Measurements from ENCODE around the gene ADAM17. TPM values are rescaled to one million over a fixed set of nuclear protein-coding genes. Genes with fewer than 3 reads are reported as not detected.

Gene ADAM17
- polyA plus RNA-seq, 1 of the 3 experiments (the other 2 are of a cell fraction): 17.1 TPM

DNA sequence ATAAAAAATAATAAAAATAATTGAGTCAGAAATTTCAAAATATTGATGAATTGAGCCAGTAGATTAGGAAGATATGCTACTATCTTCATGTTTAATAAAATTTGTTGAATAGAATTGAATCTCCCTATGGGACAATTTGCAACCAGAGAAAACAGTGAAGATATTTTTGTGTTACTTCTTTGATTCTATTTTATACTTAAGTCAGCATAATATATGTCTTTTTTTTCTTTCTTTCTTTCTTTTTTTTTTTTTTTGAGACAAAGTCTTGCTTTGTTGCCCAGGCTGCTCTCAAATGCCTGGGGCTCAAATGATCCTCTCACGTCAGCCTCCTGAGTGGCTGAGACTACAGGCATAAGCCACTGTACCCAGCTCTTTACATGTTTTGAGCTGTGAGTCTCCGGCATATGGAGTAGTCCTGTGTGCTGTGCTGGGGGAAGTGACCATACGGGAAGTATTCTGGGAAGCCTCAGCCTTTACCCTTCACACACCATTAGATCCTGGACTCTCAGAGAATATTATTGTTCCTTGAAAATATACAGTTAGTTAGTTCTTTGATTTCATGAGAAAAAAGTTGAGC, 95.1 kb downstream of the ADAM17 start:
- H3F3A ChIP-seq (replicated peaks; ENCODE audit: insufficient read depth): peaks cover 4% of the 10 kb centered on the region
- H3K4me1 ChIP-seq (ENCODE audit: control insufficient read depth in 1 of 2, insufficient read depth in 2 of 2, low read depth in 1 of 2, low read length in 1 of 2): no peaks in the 10 kb centered on the region; a peak in 1 of 4 replicates
- no peak overlapping the region for H3K27ac ChIP-seq (ENCODE audit: low read depth in 2 of 2, low read length in 1 of 2)
- no peaks in the 10 kb centered on the region for H3K27me3 ChIP-seq (ENCODE audit: insufficient read depth)
- DNase-seq: no peak
- H3K36me3 ChIP-seq (replicated peaks in 1 of 2; ENCODE audit: control insufficient read depth in 1 of 2, insufficient read depth in 2 of 2, low read length in 1 of 2): peaks cover 49 to 63% of the 10 kb centered on the region in 2 experiments
- no peaks in the 10 kb centered on the region for H4K20me1 ChIP-seq (ENCODE audit: insufficient read depth)
- H3K9me3 ChIP-seq: no peaks in the 10 kb centered on the region
- no peaks in the 10 kb centered on the region for H3K9me2 ChIP-seq
- no peak overlapping the region for H3K4me2 ChIP-seq
- no peak overlapping the region for H3K4me3 ChIP-seq (ENCODE audit: low read depth in 2 of 2, low read length in 1 of 2)
- TF ChIP-seq SMC3 (IDR thresholded peaks at IDR 0.05; ENCODE audit: low read depth, low read length): no peak
- no peak for TF ChIP-seq IRF3 (IDR thresholded peaks at IDR 0.05; ENCODE audit: low read depth, low read length)
- no peak for TF ChIP-seq POLR2AphosphoS5 (IDR thresholded peaks at IDR 0.05; ENCODE audit: low read depth, low read length)
- TF ChIP-seq, protein P1, sequence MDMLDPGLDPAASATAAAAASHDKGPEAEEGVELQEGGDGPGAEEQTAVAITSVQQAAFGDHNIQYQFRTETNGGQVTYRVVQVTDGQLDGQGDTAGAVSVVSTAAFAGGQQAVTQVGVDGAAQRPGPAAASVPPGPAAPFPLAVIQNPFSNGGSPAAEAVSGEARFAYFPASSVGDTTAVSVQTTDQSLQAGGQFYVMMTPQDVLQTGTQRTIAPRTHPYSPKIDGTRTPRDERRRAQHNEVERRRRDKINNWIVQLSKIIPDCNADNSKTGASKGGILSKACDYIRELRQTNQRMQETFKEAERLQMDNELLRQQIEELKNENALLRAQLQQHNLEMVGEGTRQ (IDR thresholded peaks at IDR 0.05; ENCODE audit: borderline replicate concordance, low read depth, low read length): no peak
- TF ChIP-seq MXI1 (IDR thresholded peaks at IDR 0.05; ENCODE audit: low read depth, low read length): no peak
- TF ChIP-seq, protein P2, sequence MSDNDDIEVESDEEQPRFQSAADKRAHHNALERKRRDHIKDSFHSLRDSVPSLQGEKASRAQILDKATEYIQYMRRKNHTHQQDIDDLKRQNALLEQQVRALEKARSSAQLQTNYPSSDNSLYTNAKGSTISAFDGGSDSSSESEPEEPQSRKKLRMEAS (IDR thresholded peaks at IDR 0.05; ENCODE audit: low read depth): no peak
- TF ChIP-seq RXRA (IDR thresholded peaks at IDR 0.05; ENCODE audit: borderline replicate concordance, low read depth): no peak
- no peak for TF ChIP-seq FOXJ3 (CRISPR knock-in tag; IDR thresholded peaks at IDR 0.05)
- no peak for TF ChIP-seq RAD21 (IDR thresholded peaks at IDR 0.05; ENCODE audit: low read length)
- no peak for TF ChIP-seq YY1 (IDR thresholded peaks at IDR 0.05; ENCODE audit: low read depth)
- TF ChIP-seq TEAD4 (IDR thresholded peaks at IDR 0.05; ENCODE audit: borderline replicate concordance, insufficient read depth): no peak
- TF ChIP-seq, protein P3, sequence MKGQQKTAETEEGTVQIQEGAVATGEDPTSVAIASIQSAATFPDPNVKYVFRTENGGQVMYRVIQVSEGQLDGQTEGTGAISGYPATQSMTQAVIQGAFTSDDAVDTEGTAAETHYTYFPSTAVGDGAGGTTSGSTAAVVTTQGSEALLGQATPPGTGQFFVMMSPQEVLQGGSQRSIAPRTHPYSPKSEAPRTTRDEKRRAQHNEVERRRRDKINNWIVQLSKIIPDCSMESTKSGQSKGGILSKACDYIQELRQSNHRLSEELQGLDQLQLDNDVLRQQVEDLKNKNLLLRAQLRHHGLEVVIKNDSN (IDR thresholded peaks at IDR 0.05; ENCODE audit: borderline replicate concordance, low read depth): no peak
- TF ChIP-seq NRF1 (IDR thresholded peaks at IDR 0.05; ENCODE audit: low read depth, low read length): no peak
- H3K79me2 ChIP-seq (ENCODE audit: insufficient read depth): no peaks in the 10 kb centered on the region
- ChIA-PET CTCF (interaction anchor here (0.7 kb wide), 1 partner anchor 697 kb away, joined by 3 read pairs; no protein-coding TSS in a partner anchor), POLR2A (no interaction called here)
- WGBS (ENCODE audit: low lambda C conversion rate): 99% methylated on average over 3 of the region's 3 CpGs
- no peak overlapping the region for H3K9ac ChIP-seq
- H2AFZ ChIP-seq (ENCODE audit: low read depth): no peak overlapping the region

DNA sequence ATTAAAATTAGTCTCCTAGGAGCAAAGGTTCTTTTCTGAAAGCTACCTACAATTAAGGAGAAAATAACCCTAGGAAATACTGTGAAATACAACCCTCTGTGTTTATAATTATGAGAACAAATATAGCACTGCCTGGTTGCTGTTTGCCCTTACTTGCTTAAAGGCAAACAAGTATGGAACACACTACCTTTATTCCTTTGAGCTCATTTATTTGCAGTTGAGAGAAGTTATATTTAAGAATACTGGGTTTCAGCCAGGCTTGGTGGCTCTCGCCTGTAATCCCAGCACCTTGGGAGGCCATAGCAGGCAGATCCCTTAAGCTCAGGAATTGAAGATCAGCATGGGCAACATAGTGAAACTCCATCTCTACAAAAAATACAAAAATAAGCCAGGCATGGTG, 104.4 kb downstream of the ADAM17 start:
- POLR2A ChIA-PET: no interaction called here
- TF ChIP-seq NRF1 (IDR thresholded peaks at IDR 0.05; ENCODE audit: low read depth, low read length) (no peak), EP300 (IDR thresholded peaks at IDR 0.05; ENCODE audit: borderline replicate concordance in 1 of 2, low read depth in 1 of 2, low read length in 1 of 2) (no peak), PBX3 (IDR thresholded peaks at IDR 0.05) (no peak), TEAD4 (IDR thresholded peaks at IDR 0.05; ENCODE audit: borderline replicate concordance, insufficient read depth) (no peak), GABPA (IDR thresholded peaks at IDR 0.05; ENCODE audit: low read depth) (no peak), SIN3A (IDR thresholded peaks at IDR 0.05; ENCODE audit: borderline replicate concordance, low read depth, low read length) (no peak), JUND (IDR thresholded peaks at IDR 0.05) (no peak), TCF12 (IDR thresholded peaks at IDR 0.05) (no peak), NFIC (IDR thresholded peaks at IDR 0.05; ENCODE audit: borderline replicate concordance) (no peak), CHD2 (IDR thresholded peaks at IDR 0.05; ENCODE audit: low read length, partially characterized antibody) (no peak), FOXM1 (IDR thresholded peaks at IDR 0.05; ENCODE audit: low read depth) (no peak)
- TF ChIP-seq, protein P2 (IDR thresholded peaks at IDR 0.05; ENCODE audit: low read depth): no peak
- TF ChIP-seq, protein P4, sequence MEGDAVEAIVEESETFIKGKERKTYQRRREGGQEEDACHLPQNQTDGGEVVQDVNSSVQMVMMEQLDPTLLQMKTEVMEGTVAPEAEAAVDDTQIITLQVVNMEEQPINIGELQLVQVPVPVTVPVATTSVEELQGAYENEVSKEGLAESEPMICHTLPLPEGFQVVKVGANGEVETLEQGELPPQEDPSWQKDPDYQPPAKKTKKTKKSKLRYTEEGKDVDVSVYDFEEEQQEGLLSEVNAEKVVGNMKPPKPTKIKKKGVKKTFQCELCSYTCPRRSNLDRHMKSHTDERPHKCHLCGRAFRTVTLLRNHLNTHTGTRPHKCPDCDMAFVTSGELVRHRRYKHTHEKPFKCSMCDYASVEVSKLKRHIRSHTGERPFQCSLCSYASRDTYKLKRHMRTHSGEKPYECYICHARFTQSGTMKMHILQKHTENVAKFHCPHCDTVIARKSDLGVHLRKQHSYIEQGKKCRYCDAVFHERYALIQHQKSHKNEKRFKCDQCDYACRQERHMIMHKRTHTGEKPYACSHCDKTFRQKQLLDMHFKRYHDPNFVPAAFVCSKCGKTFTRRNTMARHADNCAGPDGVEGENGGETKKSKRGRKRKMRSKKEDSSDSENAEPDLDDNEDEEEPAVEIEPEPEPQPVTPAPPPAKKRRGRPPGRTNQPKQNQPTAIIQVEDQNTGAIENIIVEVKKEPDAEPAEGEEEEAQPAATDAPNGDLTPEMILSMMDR (IDR thresholded peaks at IDR 0.05): no peak

More for the DNA sequence above, 104.4 kb downstream of the ADAM17 start:
- CTCF ChIA-PET: interaction anchor here (0.7 to 1.2 kb wide), 2 partner anchors 10 to 16 kb away, joined by 3 read pairs; no protein-coding TSS in a partner anchor
- Histone ChIP-seq H2AFZ (ENCODE audit: low read depth) (no peak overlapping the region), H3K4me1 (ENCODE audit: control insufficient read depth in 1 of 2, insufficient read depth in 2 of 2, low read depth in 1 of 2, low read length in 1 of 2) (no peaks in the 10 kb centered on the region), H3K9ac (no peak overlapping the region), H4K20me1 (ENCODE audit: insufficient read depth) (no peaks in the 10 kb centered on the region), H3K9me2 (no peaks in the 10 kb centered on the region), H3K79me2 (ENCODE audit: insufficient read depth) (no peaks in the 10 kb centered on the region), H3K4me2 (no peak overlapping the region), H3K9me3 (no peaks in the 10 kb centered on the region), H3K4me3 (ENCODE audit: low read depth in 2 of 2, low read length in 1 of 2) (no peak overlapping the region), H3K36me3 (replicated peaks in 1 of 2; ENCODE audit: control insufficient read depth in 1 of 2, insufficient read depth in 2 of 2, low read length in 1 of 2) (peaks cover 36 to 69% of the 10 kb centered on the region in 2 experiments), H3K27ac (ENCODE audit: low read depth in 2 of 2, low read length in 1 of 2) (no peak overlapping the region), H3K27me3 (ENCODE audit: insufficient read depth) (no peaks in the 10 kb centered on the region), H3F3A (replicated peaks; ENCODE audit: insufficient read depth) (peaks cover 5% of the 10 kb centered on the region)
- 94% methylated on average over 1 of the region's 1 CpG for WGBS (ENCODE audit: low lambda C conversion rate)
- no peak for DNase-seq
